Panc1 (cell line): ENCODE measurements around the gene FHAD1. TPM values are rescaled to one million over a fixed set of nuclear protein-coding genes. Genes with fewer than 3 reads are reported as not detected.

Experiments
- ATAC-seq: fragments of 200-7000 bp; cut with Tn5 transposase; 2 replicates; pipeline ENCODE4 v1.9.1; 2020; ENCODE audit warnings: mild to moderate bottlenecking, moderate library complexity
- BruUV-seq: library from RNA; stranded (reverse); fragments of 400-500 nt; replicated peaks from 2 replicates; lab custom pipeline; 2021; lab: Mats Ljungman, UMichigan
- CTCF ChIA-PET: fragments of 300-600 bp; sonication (Branson Sonifier 250); formaldehyde crosslinking; loops from one replicate; lab custom pipeline; 2022; ENCODE audit warnings: antibody characterized with exemption; lab: Charles Lee
- POLR2A ChIA-PET: fragments of 300-600 bp; sonication (Branson Sonifier 250); formaldehyde crosslinking; loops from one replicate; lab custom pipeline; 2022; ENCODE audit warnings: antibody characterized with exemption; lab: Charles Lee
- DNase-seq: peaks from one replicate; pipeline ENCODE4 v3.0.0-alpha.2; 2010; ENCODE audit warnings: low read depth, low spot score
- H3K27ac ChIP-seq: 2 replicates; pipeline ENCODE4 v1.5.1; 2011; ENCODE audit warnings: mild to moderate bottlenecking, low read length, inconsistent platforms
- H3K27me3 ChIP-seq: fragments of 200-500 bp; sonication (Bioruptor generic); 2 replicates; pipeline ENCODE4 v1.6.0; 2014; ENCODE audit warnings: low read length, inconsistent platforms; ENCODE audit not compliant: control insufficient read depth, insufficient read depth
- H3K36me3 ChIP-seq: fragments of 200-500 bp; sonication (Bioruptor generic); 2 replicates; pipeline ENCODE4 v1.5.1; 2014; ENCODE audit warnings: inconsistent platforms, mild to moderate bottlenecking, low read length, moderate library complexity; ENCODE audit not compliant: control insufficient read depth, insufficient read depth
- H3K4me1 ChIP-seq: 2 replicates; pipeline ENCODE4 v1.5.1; 2011; ENCODE audit warnings: inconsistent platforms, mild to moderate bottlenecking, low read length, moderate library complexity; ENCODE audit not compliant: control insufficient read depth, insufficient read depth
- H3K4me3 ChIP-seq, 2 experiments: 2 replicates each; pipeline ENCODE4 v1.5.1; 2011 to 2012; ENCODE audit warnings: low read depth in 2 of 2, low read length in 2 of 2, mild to moderate bottlenecking in 2 of 2, inconsistent platforms in 1 of 2, moderate library complexity in 1 of 2
- H3K9me3 ChIP-seq: fragments of 200-500 bp; sonication (Bioruptor generic); 2 replicates; pipeline ENCODE4 v1.5.1; 2014; ENCODE audit warnings: low read depth, mild to moderate bottlenecking, inconsistent platforms, low read length, moderate library complexity; ENCODE audit not compliant: control insufficient read depth, insufficient read depth
- CTCF ChIP-seq: fragments of 450-650 bp; IDR thresholded peaks from 2 replicates; pipeline ENCODE4 v1.5.1; 2017; ENCODE audit warnings: mild to moderate bottlenecking
- POLR2AphosphoS5 ChIP-seq: IDR thresholded peaks from 2 replicates; pipeline ENCODE4 v1.6.1; 2012; ENCODE audit warnings: mild to moderate bottlenecking, low read depth, low read length, moderate library complexity
- REST ChIP-seq, 2 experiments: IDR thresholded peaks; 2 replicates each; pipeline ENCODE4 v1.6.1; 2011 to 2012; ENCODE audit warnings: low read depth in 2 of 2, control low read depth in 1 of 2, low read length in 1 of 2, mild to moderate bottlenecking in 1 of 2, moderate library complexity in 1 of 2; ENCODE audit not compliant: insufficient read depth in 1 of 2
- SIN3A ChIP-seq: IDR thresholded peaks from 2 replicates; pipeline ENCODE4 v1.6.1; 2012; ENCODE audit warnings: low read depth, mild to moderate bottlenecking, low read length, moderate library complexity, borderline replicate concordance; ENCODE audit not compliant: insufficient read depth
- TCF7L2 ChIP-seq: IDR thresholded peaks from 2 replicates; pipeline ENCODE4 v1.6.1; 2011; ENCODE audit warnings: mild to moderate bottlenecking, low read depth, low read length, inconsistent platforms
- in situ Hi-C: cut with HindIII; loops from 2 replicates; pipeline ENCODE4 v1.10.0; 2016; ENCODE audit warnings: low sequenced_read_pairs, low pct_unique_long_range_greater_than_20kb
- intact Hi-C: fragments of 100-400 bp; cut with micrococcal nuclease; formaldehyde crosslinking; loops from one replicate; pipeline ENCODE4 v1.10.0; 2022; ENCODE audit not compliant: unreplicated experiment
- total RNA-seq: library from RNA; stranded (reverse); gene quantifications from one replicate; pipeline ENCODE4 v1.2.1, GENCODE V29; 2021; ENCODE audit not compliant: unreplicated experiment

The FHAD1 gene
- total RNA-seq, 1 experiment from 2014 or later: 0.23 TPM

DNA sequence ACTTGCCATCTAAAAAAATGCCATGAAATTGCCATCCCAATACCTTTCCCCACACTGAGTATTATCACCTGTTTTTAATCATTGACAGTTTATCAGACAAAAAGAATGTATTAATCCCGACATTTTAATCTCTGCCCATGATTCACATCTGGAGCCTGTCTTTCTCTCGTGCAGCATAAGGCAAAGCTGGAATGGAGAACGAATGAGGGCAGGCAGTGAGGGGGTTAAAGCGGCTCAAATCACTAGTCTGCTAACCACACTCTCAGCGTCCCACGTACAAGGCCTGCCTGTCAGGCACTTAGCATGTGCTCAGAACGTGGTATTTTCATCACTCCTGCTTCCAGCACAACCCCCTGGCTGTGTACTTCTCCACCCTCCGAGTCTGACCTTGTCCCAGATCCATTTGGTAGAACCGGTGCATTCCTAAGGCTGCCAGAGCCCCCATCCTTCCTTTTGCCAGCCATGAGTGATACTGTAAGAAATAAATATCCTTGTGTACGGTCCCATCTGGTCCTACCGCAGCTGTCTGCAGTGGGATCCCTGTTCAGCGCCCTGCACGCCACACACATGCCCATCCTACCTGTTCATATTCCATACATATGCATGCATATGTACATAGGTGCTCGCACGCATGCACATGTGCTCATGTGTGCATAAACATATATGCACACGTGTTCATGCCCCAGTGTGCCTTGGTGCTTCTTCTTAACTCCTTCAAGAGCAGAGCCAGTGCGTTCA lies 34.6 kb upstream of the FHAD1 start:
- intact Hi-C loops (no loop called here), in situ Hi-C loops (no loop called here)
- ChIA-PET POLR2A (no interaction called here), CTCF (no interaction called here)
- no peaks in the 10 kb centered on the region for H3K36me3 ChIP-seq
- H3K27ac ChIP-seq: no peak overlapping the region
- BruUV-seq: no TSS peak
- DNase-seq (no peak), ATAC-seq (no peak; the same call in 1 of the 2 replicates)
- no peak overlapping the region for H3K4me3 ChIP-seq
- H3K27me3 ChIP-seq: no peaks in the 10 kb centered on the region
- TF ChIP-seq TCF7L2 (no peak), REST (IDR thresholded peaks at IDR 0.05; ENCODE audit: insufficient read depth in 1 of 2, low read depth in 2 of 2, low read length in 1 of 2) (no peak), SIN3A (no peak), CTCF (no peak), POLR2AphosphoS5 (no peak)
- peaks cover 6% of the 10 kb centered on the region; the same call in 1 of the 2 replicates for H3K4me1 ChIP-seq
- no peaks in the 10 kb centered on the region for H3K9me3 ChIP-seq

DNA sequence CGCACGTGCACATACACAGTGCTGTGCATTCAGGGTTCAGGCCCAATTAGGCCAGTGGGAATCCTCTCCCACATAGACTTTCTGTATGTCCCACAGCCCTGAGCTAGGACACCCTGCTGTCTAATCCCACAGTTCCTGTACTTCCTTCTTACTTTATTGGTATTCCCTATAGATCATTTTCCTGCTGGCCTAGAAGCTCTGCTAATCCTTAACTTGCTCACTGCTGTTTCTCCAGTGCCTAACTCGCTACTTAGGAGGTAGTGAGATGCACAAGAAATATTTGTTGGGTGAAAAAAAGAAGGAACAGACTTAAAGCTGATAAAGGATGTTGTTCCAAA lies 34.1 kb upstream of the FHAD1 start:
- CTCF ChIA-PET: no interaction called here
- in situ Hi-C loops: no loop called here

More for the DNA sequence above, 34.1 kb upstream of the FHAD1 start:
- Histone ChIP-seq H3K9me3 (no peaks in the 10 kb centered on the region), H3K4me1 (peaks cover 6% of the 10 kb centered on the region; the same call in 1 of the 2 replicates), H3K36me3 (no peaks in the 10 kb centered on the region), H3K27me3 (no peaks in the 10 kb centered on the region), H3K4me3 (no peak overlapping the region), H3K27ac (no peak overlapping the region)
- no TSS peak for BruUV-seq
- ATAC-seq (no peak), DNase-seq (no peak)
- intact Hi-C loops: no loop called here
- POLR2A ChIA-PET: no interaction called here
- TF ChIP-seq REST (IDR thresholded peaks at IDR 0.05; ENCODE audit: insufficient read depth in 1 of 2, low read depth in 2 of 2, low read length in 1 of 2) (no peak), SIN3A (no peak), POLR2AphosphoS5 (no peak), TCF7L2 (no peak), CTCF (no peak)
